DND-41 (cell line): ENCODE data around the gene OPCML.

Experiments used
- ATAC-seq: fragments of 200-7000 bp; cut with Tn5 transposase; 3 replicates; pipeline ENCODE4 v1.9.1; 2021; ENCODE audit warnings: low read depth; ENCODE audit not compliant: insufficient read depth
- DNase-seq: peaks from one replicate; pipeline ENCODE4 v3.0.0-alpha.2; 2020
- H2AFZ ChIP-seq: 2 replicates; pipeline ENCODE4 v1.6.0; 2012; ENCODE audit warnings: low read depth, low read length
- H3K27ac ChIP-seq: 2 replicates; pipeline ENCODE4 v1.5.1; 2012; ENCODE audit warnings: low read length, inconsistent platforms
- H3K27me3 ChIP-seq: fragments of 200-600 bp; sonication (generic); 2 replicates; pipeline ENCODE4 v1.6.0; 2012; ENCODE audit warnings: low read length, mild to moderate bottlenecking, inconsistent platforms; ENCODE audit not compliant: insufficient read depth, poor library complexity
- H3K36me3 ChIP-seq: 2 replicates; pipeline ENCODE4 v1.5.1; 2012; ENCODE audit warnings: low read length, inconsistent platforms; ENCODE audit not compliant: insufficient read depth
- H3K4me1 ChIP-seq: 2 replicates; pipeline ENCODE4 v1.5.1; 2012; ENCODE audit warnings: mild to moderate bottlenecking, low read length; ENCODE audit not compliant: insufficient read depth
- H3K4me2 ChIP-seq: 2 replicates; pipeline ENCODE4 v1.6.0; 2012; ENCODE audit warnings: mild to moderate bottlenecking, moderate library complexity, low read length, inconsistent platforms; ENCODE audit not compliant: insufficient read depth
- H3K4me3 ChIP-seq, 2 experiments: fragments of 200-600 bp in 1 of 2; shearing (Covaris generic) in 1 of 2; 2 replicates each; pipeline ENCODE4 v1.5.1; 2012 to 2016; ENCODE audit warnings: inconsistent platforms in 2 of 2, low read length in 2 of 2, mild to moderate bottlenecking in 2 of 2, low read depth in 1 of 2, moderate library complexity in 1 of 2
- H3K79me2 ChIP-seq: 2 replicates; pipeline ENCODE4 v1.6.0; 2012; ENCODE audit warnings: low read length, inconsistent platforms; ENCODE audit not compliant: insufficient read depth
- H3K9ac ChIP-seq: 2 replicates; pipeline ENCODE4 v1.6.0; 2012; ENCODE audit warnings: low read depth, mild to moderate bottlenecking, inconsistent platforms, low read length, moderate library complexity
- H3K9me3 ChIP-seq: 2 replicates; pipeline ENCODE4 v1.5.1; 2012; ENCODE audit warnings: low read length, moderate library complexity, mild to moderate bottlenecking, inconsistent platforms; ENCODE audit not compliant: insufficient read depth, severe bottlenecking
- H4K20me1 ChIP-seq: 2 replicates; pipeline ENCODE4 v1.6.0; 2012; ENCODE audit warnings: low read length; ENCODE audit not compliant: insufficient read depth
- EZH2 ChIP-seq: IDR thresholded peaks from 3 replicates; pipeline ENCODE4 v1.6.1; 2012; ENCODE audit warnings: borderline replicate concordance, low read depth, mild to moderate bottlenecking, moderate library complexity, low read length, inconsistent platforms; ENCODE audit not compliant: severe bottlenecking
- TF ChIP-seq, protein P1 (sequence below): IDR thresholded peaks from 2 replicates; pipeline ENCODE4 v1.5.1; 2012; ENCODE audit warnings: borderline replicate concordance, low read length, moderate library complexity, mild to moderate bottlenecking; ENCODE audit not compliant: poor library complexity, severe bottlenecking; ENCODE audit errors: extremely low read depth

The OPCML gene

GRCh38 chr11:133551064-133551463 is 18.8 kb upstream of the OPCML start:
- no peak overlapping the region for H3K27ac ChIP-seq
- no peak for ATAC-seq
- H3K4me1 ChIP-seq = no peaks in the 10 kb centered on the region
- H3K27me3 ChIP-seq = peaks cover 11% of the 10 kb centered on the region
- DNase-seq = no peak
- H3K4me2 ChIP-seq = no peak overlapping the region
- no peaks in the 10 kb centered on the region for H3K79me2 ChIP-seq
- TF ChIP-seq, protein P1, sequence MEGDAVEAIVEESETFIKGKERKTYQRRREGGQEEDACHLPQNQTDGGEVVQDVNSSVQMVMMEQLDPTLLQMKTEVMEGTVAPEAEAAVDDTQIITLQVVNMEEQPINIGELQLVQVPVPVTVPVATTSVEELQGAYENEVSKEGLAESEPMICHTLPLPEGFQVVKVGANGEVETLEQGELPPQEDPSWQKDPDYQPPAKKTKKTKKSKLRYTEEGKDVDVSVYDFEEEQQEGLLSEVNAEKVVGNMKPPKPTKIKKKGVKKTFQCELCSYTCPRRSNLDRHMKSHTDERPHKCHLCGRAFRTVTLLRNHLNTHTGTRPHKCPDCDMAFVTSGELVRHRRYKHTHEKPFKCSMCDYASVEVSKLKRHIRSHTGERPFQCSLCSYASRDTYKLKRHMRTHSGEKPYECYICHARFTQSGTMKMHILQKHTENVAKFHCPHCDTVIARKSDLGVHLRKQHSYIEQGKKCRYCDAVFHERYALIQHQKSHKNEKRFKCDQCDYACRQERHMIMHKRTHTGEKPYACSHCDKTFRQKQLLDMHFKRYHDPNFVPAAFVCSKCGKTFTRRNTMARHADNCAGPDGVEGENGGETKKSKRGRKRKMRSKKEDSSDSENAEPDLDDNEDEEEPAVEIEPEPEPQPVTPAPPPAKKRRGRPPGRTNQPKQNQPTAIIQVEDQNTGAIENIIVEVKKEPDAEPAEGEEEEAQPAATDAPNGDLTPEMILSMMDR = no peak
- TF ChIP-seq EZH2 = no peak
- H3K4me3 ChIP-seq = no peak overlapping the region
- H3K9me3 ChIP-seq = no peaks in the 10 kb centered on the region
- no peak overlapping the region for H2AFZ ChIP-seq
- H3K9ac ChIP-seq = no peak overlapping the region
- no peaks in the 10 kb centered on the region for H3K36me3 ChIP-seq
- no peaks in the 10 kb centered on the region for H4K20me1 ChIP-seq

DNA sequence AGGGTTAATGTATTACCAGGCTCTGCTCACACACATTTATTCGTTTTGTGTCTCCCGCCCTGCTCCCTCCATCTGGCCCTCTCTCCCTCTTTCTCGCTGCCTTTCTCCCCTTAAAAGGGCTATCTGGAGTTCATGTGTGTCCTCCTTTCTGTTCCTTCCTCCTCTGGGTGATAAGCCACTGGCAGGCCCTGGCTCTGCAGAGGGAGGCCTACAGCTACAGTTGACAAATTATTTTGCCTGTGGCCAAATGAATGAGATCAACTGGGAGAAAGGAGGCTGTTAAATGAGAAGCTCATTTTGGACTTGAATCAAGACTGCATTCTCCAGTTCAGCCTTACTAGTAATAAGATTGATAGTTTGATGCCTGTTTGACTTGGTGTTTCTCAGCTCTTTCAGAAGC is 17.5 kb upstream of the OPCML start:
- no peaks in the 10 kb centered on the region for H4K20me1 ChIP-seq
- H3K4me2 ChIP-seq = no peak overlapping the region
- ATAC-seq (no peak), DNase-seq (no peak)
- peaks cover 8% of the 10 kb centered on the region for H3K27me3 ChIP-seq
- H3K27ac ChIP-seq = no peak overlapping the region
- no peaks in the 10 kb centered on the region for H3K36me3 ChIP-seq
- H3K4me3 ChIP-seq = no peak overlapping the region
- H3K4me1 ChIP-seq = no peaks in the 10 kb centered on the region
- no peak overlapping the region for H3K9ac ChIP-seq
- no peak for TF ChIP-seq EZH2
- TF ChIP-seq, protein P1 = no peak
- H2AFZ ChIP-seq = no peak overlapping the region
- no peaks in the 10 kb centered on the region for H3K79me2 ChIP-seq
- H3K9me3 ChIP-seq = no peaks in the 10 kb centered on the region

DNA sequence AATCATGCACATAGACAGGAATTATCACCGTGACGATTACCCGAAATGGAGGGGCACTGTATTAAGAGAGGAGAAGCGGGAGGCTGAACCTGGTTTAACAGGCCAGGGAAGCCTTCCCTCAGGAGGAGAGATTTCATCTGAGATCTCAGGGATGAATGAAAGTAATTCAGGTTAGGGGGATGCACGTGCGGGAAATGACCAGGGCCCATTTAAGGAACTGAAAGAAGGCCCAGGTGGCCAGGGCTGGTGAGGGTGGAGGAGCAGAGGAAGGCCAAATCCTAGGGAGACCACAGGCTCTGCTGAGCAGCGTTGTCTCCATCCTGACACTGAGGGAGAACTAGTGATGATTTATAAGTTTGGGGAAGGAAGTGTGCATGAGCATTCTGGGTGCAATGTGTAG is 16.3 kb upstream of the OPCML start:
- Histone ChIP-seq H3K4me1 (no peaks in the 10 kb centered on the region), H3K27ac (no peak overlapping the region)
- TF ChIP-seq EZH2 = no peak
- TF ChIP-seq, protein P1 = no peak

More for the DNA sequence above, 16.3 kb upstream of the OPCML start:
- Histone ChIP-seq H3K4me2 (no peak overlapping the region), H3K4me3 (no peak overlapping the region), H3K27me3 (peaks cover 8% of the 10 kb centered on the region), H3K9me3 (no peaks in the 10 kb centered on the region), H3K9ac (no peak overlapping the region), H3K79me2 (no peaks in the 10 kb centered on the region), H2AFZ (no peak overlapping the region), H3K36me3 (no peaks in the 10 kb centered on the region), H4K20me1 (no peaks in the 10 kb centered on the region)
- ATAC-seq = no peak
- DNase-seq = no peak
